GM12878 (cell line): ENCODE measurements around the gene GRPEL2. TPM values are rescaled to one million over a fixed set of nuclear protein-coding genes. Genes with fewer than 3 reads are reported as not detected.

Experiments
- ATAC-seq: fragments of 200-7000 bp; cut with Tn5 transposase; 3 replicates; pipeline ENCODE4 v1.9.1; 2020; ENCODE audit warnings: mild to moderate bottlenecking, moderate library complexity
- BruUV-seq: library from RNA; stranded (reverse); fragments of 400-500 nt; replicated peaks from 2 replicates; lab custom pipeline; 2021; lab: Mats Ljungman, UMichigan
- CTCF ChIA-PET: fragments of 300-600 bp; sonication (Branson Sonifier 250); formaldehyde crosslinking; extraction: SDS; loops from one replicate; lab custom pipeline; 2021; ENCODE audit warnings: inconsistent platforms; lab: Yijun Ruan, JAX
- POLR2A ChIA-PET: fragments of 350-600 bp; formaldehyde crosslinking; extraction: SDS; loops from one replicate; lab custom pipeline; 2021; ENCODE audit warnings: inconsistent platforms; lab: Charles Lee
- RAD21 ChIA-PET: fragments of 300-600 bp; sonication (Branson Sonifier 250); formaldehyde crosslinking; loops from one replicate; lab custom pipeline; 2023; ENCODE audit warnings: antibody characterized with exemption; ENCODE audit not compliant: unreplicated experiment; lab: Charles Lee
- SMC1A ChIA-PET: fragments of 300-600 bp; sonication (Branson Sonifier 250); formaldehyde crosslinking; loops from one replicate; lab custom pipeline; 2023; ENCODE audit not compliant: unreplicated experiment, uncharacterized antibody; lab: Charles Lee
- DNase-seq: peaks from one replicate; pipeline ENCODE4 v3.0.0-alpha.2; 2011; ENCODE audit warnings: low read depth, low spot score
- FAIRE-seq: peaks from 3 replicates; lab custom pipeline; 2011; peaks lifted over from hg19 to GRCh38; lab: Jason Lieb, UNC
- H2AFZ ChIP-seq: 2 replicates; pipeline ENCODE4 v1.6.0; 2011; ENCODE audit warnings: low read depth, low read length, control low read depth; ENCODE audit not compliant: control insufficient read depth
- H3K27ac ChIP-seq: 2 replicates; pipeline ENCODE4 v1.5.1; 2011; ENCODE audit warnings: control low read depth; ENCODE audit not compliant: control insufficient read depth, insufficient read depth
- H3K27me3 ChIP-seq, 2 experiments: replicated peaks in 1 of 2; 2 replicates each; pipeline versions ENCODE4 v1.6.0 to v1.6.1; 2011; ENCODE audit warnings: low read length in 1 of 2; ENCODE audit not compliant: control insufficient read depth in 2 of 2, insufficient read depth in 2 of 2
- H3K36me3 ChIP-seq, 2 experiments: 2 replicates each; pipeline ENCODE4 v1.5.1; 2011; ENCODE audit warnings: low read length in 1 of 2; ENCODE audit not compliant: control insufficient read depth in 2 of 2, insufficient read depth in 2 of 2
- H3K4me1 ChIP-seq: 2 replicates; pipeline ENCODE4 v1.6.1; 2011; ENCODE audit warnings: mild to moderate bottlenecking, low read length, moderate library complexity, mixed read lengths; ENCODE audit not compliant: control insufficient read depth, insufficient read depth
- H3K4me2 ChIP-seq: 2 replicates; pipeline ENCODE4 v1.6.0; 2011; ENCODE audit warnings: control low read depth; ENCODE audit not compliant: control insufficient read depth, insufficient read depth
- H3K4me3 ChIP-seq: fragments of 200-600 bp; sonication (generic); 2 replicates; pipeline ENCODE4 v1.5.1; 2016
- H3K79me2 ChIP-seq: 2 replicates; pipeline ENCODE4 v1.6.0; 2011; ENCODE audit warnings: low read length; ENCODE audit not compliant: control insufficient read depth, insufficient read depth
- H3K9ac ChIP-seq: 2 replicates; pipeline ENCODE4 v1.8.0; 2011; ENCODE audit warnings: low read length, control low read depth, mixed read lengths; ENCODE audit not compliant: control insufficient read depth, insufficient read depth
- H3K9me3 ChIP-seq: replicated peaks from 3 replicates; pipeline ENCODE4 v1.5.1; 2011; ENCODE audit warnings: mild to moderate bottlenecking, low read length; ENCODE audit not compliant: control insufficient read depth, insufficient read depth
- H4K20me1 ChIP-seq: 2 replicates; pipeline ENCODE4 v1.6.0; 2011; ENCODE audit not compliant: control insufficient read depth, insufficient read depth
- CBFB ChIP-seq: IDR thresholded peaks from 2 replicates; pipeline ENCODE4 v1.6.1; 2016; ENCODE audit warnings: antibody characterized with exemption, low read depth
- CEBPZ ChIP-seq: fragments of 150-350 bp; IDR thresholded peaks from 2 replicates; pipeline ENCODE4 v1.6.1; 2016; ENCODE audit warnings: low read depth, low read length
- ETV6 ChIP-seq, 2 experiments: fragments of 450-650 bp in 1 of 2; IDR thresholded peaks in 1 of 2; conservative IDR thresholded peaks in 1 of 2; 2 replicates each; pipeline ENCODE4 v1.6.1; 2014; ENCODE audit warnings: antibody characterized with exemption in 1 of 2, borderline replicate concordance in 1 of 2, low read depth in 1 of 2, mild to moderate bottlenecking in 1 of 2, moderate library complexity in 1 of 2
- FOS ChIP-seq: IDR thresholded peaks from 3 replicates; pipeline ENCODE4 v1.6.1; 2011; ENCODE audit warnings: borderline replicate concordance; ENCODE audit not compliant: insufficient read length; ENCODE audit errors: extremely low read depth
- LARP7 ChIP-seq: fragments of 450-650 bp; IDR thresholded peaks from 2 replicates; pipeline ENCODE4 v1.6.1; 2017; ENCODE audit warnings: mild to moderate bottlenecking
- MLLT1 ChIP-seq: fragments of 450-650 bp; IDR thresholded peaks from 2 replicates; pipeline ENCODE4 v1.6.1; 2016; ENCODE audit warnings: mild to moderate bottlenecking
- MTA2 ChIP-seq: fragments of 450-650 bp; IDR thresholded peaks from 2 replicates; pipeline ENCODE4 v1.6.1; 2016; ENCODE audit warnings: low read depth, mild to moderate bottlenecking, moderate library complexity
- NR2C2 ChIP-seq: IDR thresholded peaks from 2 replicates; pipeline ENCODE4 v1.6.1; 2011; ENCODE audit warnings: borderline replicate concordance, low read depth; ENCODE audit not compliant: control insufficient read depth, insufficient read length
- POLR2AphosphoS5 ChIP-seq: IDR thresholded peaks from 2 replicates; pipeline ENCODE4 v1.6.1; 2011; ENCODE audit warnings: mild to moderate bottlenecking, low read length, inconsistent platforms
- SIX5 ChIP-seq: IDR thresholded peaks from 2 replicates; pipeline ENCODE4 v1.6.1; 2011; ENCODE audit warnings: mild to moderate bottlenecking, low read depth, low read length, moderate library complexity; ENCODE audit not compliant: severe bottlenecking
- SMARCA5 ChIP-seq: fragments of 450-650 bp; IDR thresholded peaks from 2 replicates; pipeline ENCODE4 v1.6.1; 2017; ENCODE audit warnings: mild to moderate bottlenecking
- WRNIP1 ChIP-seq: IDR thresholded peaks from 2 replicates; pipeline ENCODE4 v1.6.1; 2011; ENCODE audit warnings: low read depth, low read length, improper control_type of control experiment, borderline replicate concordance
- WGBS: methylation state at CpG from one replicate; pipeline ENCODE4 v1.1.6; 2016; ENCODE audit warnings: low lambda C conversion rate; ENCODE audit not compliant: insufficient replicate concordance, insufficient coverage; ENCODE audit errors: missing lambda C conversion rate; 5-methylcytosine and 5-hydroxymethylcytosine counted together
- in situ Hi-C: fragments of 300-500 bp; cut with MboI; formaldehyde crosslinking; loops from 9 replicates; pipeline ENCODE4 v1.14.3; 2018; ENCODE audit warnings: mixed read lengths
- intact Hi-C: fragments of 100-400 bp; cut with micrococcal nuclease; formaldehyde crosslinking; loops from one replicate; pipeline ENCODE4 v1.14.2; 2022; ENCODE audit not compliant: unreplicated experiment
- polyA plus RNA-seq, 11 experiments: library from polyadenylated mRNA; depleted of rRNA in 4 of 11; unstranded in 6 of 11; stranded (reverse) in 5 of 11; fragments of >200 nt; fragmentation: Nextera tagmentation in 4 of 11; fragmentation: Illumina TruSeq in 1 of 11; extraction: Ambion mirVana in 4 of 11; extraction: Trizol in 1 of 11; gene quantifications; 1 replicate in 1 of 11; 2 replicates in 10 of 11; pipeline versions ENCODE4 v1.2.1 to v1.2.3, GENCODE V29; 2011 to 2016; ENCODE audit warnings: inconsistent platforms in 2 of 11, missing spikeins in 2 of 11, low read depth in 1 of 11
- total RNA-seq, 4 experiments: library from RNA; depleted of rRNA in 3 of 4; stranded (reverse); fragments of >200 nt in 3 of 4; fragmentation: Illumina TruSeq in 1 of 4; extraction: Trizol in 1 of 4; gene quantifications; 2 replicates each; pipeline versions ENCODE4 v1.2.1 to v1.2.3, GENCODE V29; 2013 to 2021

Gene GRPEL2
- total and polyA plus RNA-seq, 10 of the 15 experiments (the other 5 are each of a cell fraction or from before 2014, with no cell fraction given): 4.4 to 20.2 (median 14.1) TPM

- no peak for DNase-seq
- ChIA-PET CTCF (no interaction called here), POLR2A (no interaction called here), RAD21 (interaction anchor here (1.1 kb wide), 1 partner anchor 51 kb away, joined by 4 read pairs; no protein-coding TSS in a partner anchor), SMC1A (no interaction called here)
- no peaks in the 10 kb centered on the region for H3K4me1 ChIP-seq
- no peak overlapping the region for H3K9ac ChIP-seq
- WGBS: 63% methylated on average over 6 of the region's 6 CpGs
- no peak overlapping the region for H3K27ac ChIP-seq
- no peaks in the 10 kb centered on the region for H3K36me3 ChIP-seq
- no peak overlapping the region for H3K4me2 ChIP-seq
- intact Hi-C loops: no loop called here
- no TSS peak for BruUV-seq
- H3K9me3 ChIP-seq: no peaks in the 10 kb centered on the region
- H3K27me3 ChIP-seq: no peaks in the 10 kb centered on the region
- H3K79me2 ChIP-seq: no peaks in the 10 kb centered on the region
- no peak overlapping the region for H3K4me3 ChIP-seq
- no peak overlapping the region for H2AFZ ChIP-seq
- ATAC-seq: no peak
- no peaks in the 10 kb centered on the region for H4K20me1 ChIP-seq
- in situ Hi-C loops: no loop called here
- TF ChIP-seq MLLT1 (no peak), NR2C2 (no peak), CBFB (no peak), SIX5 (no peak), SMARCA5 (no peak), LARP7 (no peak), ETV6 (conservative IDR thresholded peaks at IDR 0.05 in 1 of 2, IDR thresholded peaks at IDR 0.05 in 1 of 2; ENCODE audit: borderline replicate concordance in 1 of 2, low read depth in 1 of 2) (no peak), POLR2AphosphoS5 (no peak), WRNIP1 (no peak), FOS (no peak), MTA2 (no peak), CEBPZ (no peak)
- FAIRE-seq: no peak
These were observed 52.2 kb downstream of the GRPEL2 start for GRCh38 chr5:149397530-149397929.
